H1 (cell line): ENCODE results near the gene PDE9A. TPM values are rescaled to one million over a fixed set of nuclear protein-coding genes. Genes with fewer than 3 reads are reported as not detected.

Source experiments
- CTCF ChIA-PET: fragments of 300-600 bp; sonication (Branson Sonifier 250); formaldehyde crosslinking; loops from one replicate; lab custom pipeline; 2021; ENCODE audit not compliant: partially characterized antibody; lab: Charles Lee
- POLR2A ChIA-PET: fragments of 300-600 bp; sonication (Branson Sonifier 250); formaldehyde crosslinking; loops from one replicate; lab custom pipeline; 2021; ENCODE audit warnings: inconsistent platforms; ENCODE audit not compliant: partially characterized antibody; lab: Charles Lee
- DNase-seq, 2 experiments: peaks; one replicate each; pipeline versions ENCODE4 v3.0.0 to v3.0.0-alpha.2; 2010 to 2022; ENCODE audit warnings: low spot score in 2 of 2, low read depth in 1 of 2, mixed read lengths in 1 of 2
- FAIRE-seq: peaks from 2 replicates; lab custom pipeline; 2011; peaks lifted over from hg19 to GRCh38; lab: Jason Lieb, UNC
- H2AFZ ChIP-seq: 2 replicates; pipeline ENCODE4 v1.8.1; 2012; ENCODE audit warnings: low read length, inconsistent platforms
- H2AK5ac ChIP-seq: 2 replicates; pipeline ENCODE4 v1.6.1; 2013; ENCODE audit warnings: low read depth, low read length
- H2BK120ac ChIP-seq: replicated peaks from 2 replicates; pipeline ENCODE3; 2013; ENCODE audit warnings: low read depth, low read length, inconsistent platforms
- H2BK12ac ChIP-seq: 2 replicates; pipeline ENCODE4 v1.6.1; 2013; ENCODE audit warnings: low read depth, low read length
- H2BK15ac ChIP-seq: 2 replicates; pipeline ENCODE4 v1.6.1; 2013; ENCODE audit warnings: low read length
- H2BK20ac ChIP-seq: 2 replicates; pipeline ENCODE4 v1.6.1; 2013; ENCODE audit warnings: low read length
- H2BK5ac ChIP-seq: 2 replicates; pipeline ENCODE4 v1.6.1; 2013; ENCODE audit warnings: low read depth, low read length
- H3K14ac ChIP-seq: 2 replicates; pipeline ENCODE4 v1.6.1; 2013; ENCODE audit warnings: inconsistent platforms; ENCODE audit not compliant: insufficient read length
- H3K18ac ChIP-seq: 2 replicates; pipeline ENCODE4 v1.6.1; 2013; ENCODE audit warnings: low read length; ENCODE audit errors: extremely low read depth
- H3K23ac ChIP-seq: 2 replicates; pipeline ENCODE4 v1.6.1; 2013; ENCODE audit warnings: inconsistent platforms; ENCODE audit not compliant: insufficient read length
- H3K23me2 ChIP-seq: 2 replicates; pipeline ENCODE4 v1.6.1; 2013; ENCODE audit warnings: low read depth, low read length
- H3K27ac ChIP-seq: 2 replicates; pipeline ENCODE4 v1.6.1; 2011; ENCODE audit warnings: low read depth, low read length, inconsistent platforms
- H3K27me3 ChIP-seq, 4 experiments: replicated peaks in 1 of 4; 1 replicate in 1 of 4; 2 replicates in 3 of 4; pipeline versions ENCODE4 v1.6.1 to v1.8.1; 2011 to 2013; ENCODE audit warnings: low read length in 3 of 4, mild to moderate bottlenecking in 3 of 4, inconsistent platforms in 2 of 4, mixed read lengths in 2 of 4, moderate library complexity in 1 of 4; ENCODE audit not compliant: control insufficient read depth in 3 of 4, insufficient read depth in 3 of 4; ENCODE audit errors: extremely low read depth in 1 of 4
- H3K36me3 ChIP-seq, 4 experiments: 2 replicates each; pipeline versions ENCODE4 v1.6.1 to v1.8.1; 2011 to 2013; ENCODE audit warnings: mild to moderate bottlenecking in 4 of 4, low read length in 3 of 4, moderate library complexity in 2 of 4, control low read depth in 1 of 4, inconsistent platforms in 1 of 4; ENCODE audit not compliant: insufficient read depth in 4 of 4, control insufficient read depth in 2 of 4
- H3K4ac ChIP-seq: replicated peaks from 2 replicates; pipeline ENCODE3; 2013; ENCODE audit warnings: low read length, low read depth, mixed read lengths, inconsistent platforms; ENCODE audit not compliant: insufficient read length
- H3K4me1 ChIP-seq, 4 experiments: replicated peaks in 1 of 4; 1 replicate in 1 of 4; 2 replicates in 3 of 4; pipeline versions ENCODE4 v1.6.1 to v1.8.1; 2011 to 2013; ENCODE audit warnings: low read length in 3 of 4, inconsistent platforms in 2 of 4, mixed read lengths in 1 of 4; ENCODE audit not compliant: insufficient read depth in 4 of 4, control insufficient read depth in 3 of 4
- H3K4me2 ChIP-seq, 2 experiments: 2 replicates each; pipeline versions ENCODE4 v1.6.1 to v1.8.1; 2011 to 2013; ENCODE audit warnings: low read depth in 2 of 2, low read length in 2 of 2, control low read depth in 1 of 2, inconsistent platforms in 1 of 2, mild to moderate bottlenecking in 1 of 2; ENCODE audit not compliant: insufficient read depth in 1 of 2
- H3K4me3 ChIP-seq, 4 experiments: fragments of 200-600, 300-600 bp in 1 of 4; sonication (generic), shearing (Covaris generic), sonication (Bioruptor Twin) in 1 of 4; 2 replicates each; pipeline versions ENCODE4 v1.5.1 to v1.8.1; 2011 to 2016; ENCODE audit warnings: low read length in 4 of 4, low read depth in 3 of 4, control low read depth in 2 of 4, inconsistent platforms in 2 of 4, mild to moderate bottlenecking in 2 of 4, mixed read lengths in 1 of 4, moderate library complexity in 1 of 4; ENCODE audit not compliant: insufficient read depth in 2 of 4; ENCODE audit errors: extremely low read depth in 1 of 4
- H3K56ac ChIP-seq: replicated peaks from 2 replicates; pipeline ENCODE3; 2013; ENCODE audit warnings: low read depth, mild to moderate bottlenecking, mixed read lengths, low read length, inconsistent platforms; ENCODE audit not compliant: insufficient read length
- H3K79me1 ChIP-seq: 2 replicates; pipeline ENCODE4 v1.6.1; 2013; ENCODE audit warnings: low read depth, low read length, control low read depth
- H3K79me2 ChIP-seq, 2 experiments: 2 replicates each; pipeline versions ENCODE4 v1.6.1 to v1.8.1; 2012 to 2013; ENCODE audit warnings: low read length in 2 of 2, mild to moderate bottlenecking in 2 of 2, inconsistent platforms in 1 of 2; ENCODE audit not compliant: insufficient read depth in 2 of 2, control insufficient read depth in 1 of 2
- H3K9ac ChIP-seq, 4 experiments: replicated peaks in 1 of 4; 1 replicate in 1 of 4; 2 replicates in 3 of 4; pipeline versions ENCODE4 v1.6.1 to v1.8.1; 2011 to 2013; ENCODE audit warnings: low read depth in 3 of 4, low read length in 3 of 4, control low read depth in 2 of 4, mild to moderate bottlenecking in 2 of 4, moderate library complexity in 2 of 4, inconsistent platforms in 1 of 4; ENCODE audit errors: extremely low read depth in 1 of 4
- H3K9me3 ChIP-seq, 2 experiments: 2 replicates each; pipeline versions ENCODE4 v1.6.1 to v1.8.1; 2012 to 2013; ENCODE audit warnings: mild to moderate bottlenecking in 2 of 2, moderate library complexity in 2 of 2, control low read depth in 1 of 2, inconsistent platforms in 1 of 2, low read depth in 1 of 2, low read length in 1 of 2, mixed read lengths in 1 of 2; ENCODE audit not compliant: insufficient read depth in 2 of 2
- H4K20me1 ChIP-seq, 2 experiments: replicated peaks in 1 of 2; 2 replicates each; pipeline versions ENCODE3 to v1.8.1; 2011 to 2013; ENCODE audit warnings: inconsistent platforms in 2 of 2, low read length in 2 of 2, mild to moderate bottlenecking in 1 of 2; ENCODE audit not compliant: insufficient read depth in 2 of 2, control insufficient read depth in 1 of 2
- H4K5ac ChIP-seq: 2 replicates; pipeline ENCODE4 v1.6.1; 2013; ENCODE audit warnings: low read length, low read depth, mixed read lengths, inconsistent platforms; ENCODE audit not compliant: insufficient read length
- H4K8ac ChIP-seq: 2 replicates; pipeline ENCODE4 v1.8.0; 2013; ENCODE audit warnings: mild to moderate bottlenecking, moderate library complexity, low read length, inconsistent platforms; ENCODE audit not compliant: insufficient read depth; ENCODE audit errors: extremely low read depth
- H4K91ac ChIP-seq: replicated peaks from 2 replicates; pipeline ENCODE3; 2013; ENCODE audit warnings: low read length, mixed read lengths, inconsistent platforms; ENCODE audit not compliant: insufficient read length
- CHD2 ChIP-seq: IDR thresholded peaks from 2 replicates; pipeline ENCODE4 v1.6.1; 2012; ENCODE audit warnings: low read length, improper control_type of control experiment
- CREB1 ChIP-seq: IDR thresholded peaks from 2 replicates; pipeline ENCODE4 v1.6.1; 2012; ENCODE audit warnings: inconsistent platforms
- EGR1 ChIP-seq: IDR thresholded peaks from 2 replicates; pipeline ENCODE4 v1.6.1; 2011; ENCODE audit warnings: low read depth, low read length, borderline replicate concordance
- EZH2 ChIP-seq: fragments of 200-600 bp; sonication (generic); IDR thresholded peaks from 2 replicates; pipeline ENCODE4 v1.7.1; 2012; ENCODE audit warnings: low read depth, mild to moderate bottlenecking, moderate library complexity, low read length, inconsistent platforms; ENCODE audit not compliant: severe bottlenecking
- RNF2 ChIP-seq: fragments of 200-900, 300-1000 bp; sonication (generic); IDR thresholded peaks from 2 replicates; pipeline ENCODE4 v1.7.1; 2016; ENCODE audit warnings: borderline replicate concordance, low read depth, mild to moderate bottlenecking, antibody characterized with exemption, low read length; ENCODE audit not compliant: poor library complexity, severe bottlenecking; ENCODE audit errors: missing control alignments
- SIN3A ChIP-seq, 2 experiments: IDR thresholded peaks in 1 of 2; conservative IDR thresholded peaks in 1 of 2; 2 replicates each; pipeline ENCODE4 v1.6.1; 2011 to 2012; ENCODE audit warnings: low read length in 2 of 2, improper control_type of control experiment in 1 of 2, low read depth in 1 of 2, mild to moderate bottlenecking in 1 of 2
- SIRT6 ChIP-seq: IDR thresholded peaks from one replicate; pipeline ENCODE4 v1.7.1; 2012; ENCODE audit warnings: low read length, inconsistent platforms
- SUZ12 ChIP-seq: fragments of 200-600 bp; sonication (generic); IDR thresholded peaks from 2 replicates; pipeline ENCODE4 v1.6.1; 2012; ENCODE audit warnings: mild to moderate bottlenecking, inconsistent platforms, low read length, moderate library complexity, mixed read lengths
- TCF12 ChIP-seq: IDR thresholded peaks from 2 replicates; pipeline ENCODE4 v1.6.1; 2011; ENCODE audit warnings: low read depth, mild to moderate bottlenecking, low read length
- TEAD4 ChIP-seq: IDR thresholded peaks from 2 replicates; pipeline ENCODE4 v1.6.1; 2012; ENCODE audit warnings: low read depth, low read length, inconsistent platforms, mixed read lengths
- WGBS, 2 experiments: shearing (Covaris generic) in 1 of 2; methylation state at CpG; one replicate each; pipeline versions ENCODE4 v1.1.6 to v1.1.7; 2013 to 2015; ENCODE audit warnings: low lambda C conversion rate in 2 of 2, mixed read lengths in 2 of 2, inconsistent platforms in 1 of 2, low coverage in 1 of 2, missing lambda C conversion rate in 1 of 2; ENCODE audit not compliant: insufficient replicate concordance in 2 of 2, insufficient coverage in 1 of 2, insufficient read length in 1 of 2; ENCODE audit errors: extremely low coverage in 1 of 2, missing lambda C conversion rate in 1 of 2; 5-methylcytosine and 5-hydroxymethylcytosine counted together
- polyA plus RNA-seq, 7 experiments: library from polyadenylated mRNA; depleted of rRNA in 3 of 7; stranded (reverse) in 5 of 7; unstranded in 2 of 7; fragments of >200 nt in 5 of 7; fragments of 200-250 nt in 2 of 7; gene quantifications; 1 replicate in 5 of 7; 2 replicates in 1 of 7; 4 replicates in 1 of 7; pipeline versions ENCODE4 v1.2.1 to v1.2.3, GENCODE V29; 2011 to 2013; ENCODE audit warnings: missing spikeins in 2 of 7, mixed read lengths in 2 of 7
- total RNA-seq: library from RNA; stranded (reverse); fragmentation: NEBNext Ultra II Directional; extraction: Animal tissue kit (Norgen Biotek cat#: 25700); gene quantifications from 2 replicates; pipeline ENCODE4 v1.2.1, GENCODE V29; 2021
- TF ChIP-seq, protein P1 (sequence below): IDR thresholded peaks from 2 replicates; pipeline ENCODE4 v1.6.1; 2011; ENCODE audit warnings: low read length, improper control_type of control experiment

The PDE9A gene
- total and polyA plus RNA-seq, 2 of the 8 experiments (the other 6 are each of a cell fraction or from before 2014, with no cell fraction given), result 39.2 to 45.9 TPM

DNA sequence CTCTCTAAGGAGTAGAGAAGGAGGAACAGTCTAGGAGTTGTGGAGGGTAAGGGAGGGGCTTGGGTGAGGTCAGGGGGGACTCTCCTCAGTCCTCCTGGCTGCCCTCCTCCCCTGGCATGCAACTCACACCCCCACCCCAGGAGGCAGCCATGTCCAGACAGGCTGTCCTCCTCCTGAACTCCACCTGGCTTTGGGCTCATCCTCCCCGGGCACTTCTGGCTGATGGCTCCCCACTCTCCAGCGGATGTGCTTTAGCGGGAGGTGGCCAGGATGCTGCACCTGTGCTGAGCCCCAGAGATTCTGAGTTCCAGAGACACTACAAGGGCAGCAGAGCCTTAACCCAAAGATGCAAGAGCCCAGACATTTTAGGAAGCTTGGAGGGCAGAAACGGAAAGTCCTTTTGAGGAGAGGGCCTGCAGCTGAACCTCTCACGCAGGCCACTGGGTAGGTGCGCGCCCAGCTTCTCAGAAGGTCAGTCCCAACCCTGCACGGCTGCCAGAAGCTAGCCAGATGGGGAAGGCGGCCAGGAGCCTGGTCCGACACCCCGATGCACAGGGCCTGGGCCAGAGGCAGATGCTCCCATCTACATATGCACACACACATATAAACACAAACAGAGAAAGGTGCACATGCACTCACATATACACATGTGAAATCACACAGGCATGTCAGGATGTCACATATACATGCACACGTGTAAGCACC is 83.4 kb downstream of the PDE9A start:
- Histone ChIP-seq H3K9me3 (no peaks in the 10 kb centered on the region), H2BK20ac (no peak overlapping the region), H3K18ac (no peak overlapping the region), H3K56ac (no peak overlapping the region), H2AK5ac (no peak overlapping the region), H4K20me1 (no peaks in the 10 kb centered on the region), H3K79me1 (0 out of 2 replicates have a peak, but pooled peaks cover 2% of the 10 kb centered on the region), H4K91ac (no peak overlapping the region), H2BK12ac (no peak overlapping the region), H3K4ac (no peak overlapping the region), H2AFZ (no peak overlapping the region), H3K23me2 (peaks cover 1% of the 10 kb centered on the region; the same call in 1 of the 2 replicates), H2BK15ac (no peak overlapping the region), H4K5ac (no peak overlapping the region), H3K14ac (no peak overlapping the region), H3K36me3 (peaks cover 0 to 21% (median 12%) of the 10 kb centered on the region in 4 experiments; a peak in 6 of 8 replicates), H3K27me3 (no peaks in the 10 kb centered on the region), H3K4me1 (peaks cover 2 to 4% (median 3%) of the 10 kb centered on the region in 4 experiments; a peak in 3 of 7 replicates), H2BK5ac (no peak overlapping the region), H3K4me2 (no peak overlapping the region), H3K9ac (no peak overlapping the region), H3K4me3 (no peak overlapping the region), H4K8ac (0 out of 2 replicates have a peak overlapping the region, but pooled peaks have one; percentile 1), H3K27ac (no peak overlapping the region), H2BK120ac (no peak overlapping the region), H3K23ac (no peak overlapping the region), H3K79me2 (no peaks in the 10 kb centered on the region)
- 92% methylated on average over 12 of the region's 12 CpGs; no CpG with 5 or more reads in 1 of the 2 experiments for WGBS, 2 experiments
- POLR2A ChIA-PET, result no interaction called here
- no peak for FAIRE-seq
- no peak for DNase-seq
- CTCF ChIA-PET, result interaction anchor here (1.6 to 1.8 kb wide), 3 partner anchors 9 to 43 kb away, joined by 3 to 5 read pairs (median 4); no protein-coding TSS in a partner anchor
- no peak for TF ChIP-seq RNF2
- TF ChIP-seq TCF12, result no peak
- TF ChIP-seq SIN3A (conservative IDR thresholded peaks at IDR 0.05 in 1 of 2, IDR thresholded peaks at IDR 0.05 in 1 of 2; ENCODE audit: low read depth in 1 of 2, low read length in 2 of 2), result no peak
- TF ChIP-seq TEAD4, result no peak
- TF ChIP-seq CREB1, result no peak
- TF ChIP-seq SUZ12, result no peak
- no peak for TF ChIP-seq EGR1
- TF ChIP-seq SIRT6, result no peak
- TF ChIP-seq EZH2, result no peak
- TF ChIP-seq CHD2, result no peak
- TF ChIP-seq, protein P1, sequence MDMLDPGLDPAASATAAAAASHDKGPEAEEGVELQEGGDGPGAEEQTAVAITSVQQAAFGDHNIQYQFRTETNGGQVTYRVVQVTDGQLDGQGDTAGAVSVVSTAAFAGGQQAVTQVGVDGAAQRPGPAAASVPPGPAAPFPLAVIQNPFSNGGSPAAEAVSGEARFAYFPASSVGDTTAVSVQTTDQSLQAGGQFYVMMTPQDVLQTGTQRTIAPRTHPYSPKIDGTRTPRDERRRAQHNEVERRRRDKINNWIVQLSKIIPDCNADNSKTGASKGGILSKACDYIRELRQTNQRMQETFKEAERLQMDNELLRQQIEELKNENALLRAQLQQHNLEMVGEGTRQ, result no peak
